Measurements from ENCODE around the gene SMARCA5. TPM values are rescaled to one million over a fixed set of nuclear protein-coding genes. Genes with fewer than 3 reads are reported as not detected.
A peak's percentile ranks its signal among the peaks of the same experiment; 100 is the strongest.

The SMARCA5 gene
- total and polyA plus RNA-seq, 12 donors, result 13.8 to 67.9 (median 56.7) TPM

DNA sequence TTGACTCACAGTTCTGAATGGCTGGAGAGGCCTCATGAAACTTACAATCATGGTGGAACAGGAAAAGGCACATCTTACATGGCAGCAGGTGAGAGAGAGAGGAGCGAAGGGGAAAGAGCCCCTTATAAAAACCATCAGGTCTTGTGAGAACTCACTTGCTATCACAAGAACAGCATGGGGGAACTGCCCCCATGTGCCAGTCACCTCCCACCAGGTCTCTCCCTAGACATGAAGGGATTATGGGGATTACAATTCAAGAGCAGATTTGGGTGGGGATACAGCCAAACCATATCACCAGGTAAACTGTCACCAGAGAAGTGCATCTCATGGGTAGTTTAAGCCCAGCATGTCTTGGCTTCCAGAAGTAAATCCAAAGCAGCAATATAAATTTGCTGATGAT is 7.5 kb upstream of the SMARCA5 start:
- intact Hi-C loops (cut with DNase I), result no loop called here

GRCh38 chr4:143511906-143512305 is 1.6 kb upstream of the SMARCA5 start:
- intact Hi-C loops (cut with DNase I), result no loop called here
- TF ChIP-seq CTCF (IDR thresholded peaks at IDR 0.05) (no peak), POLR2A (IDR thresholded peaks at IDR 0.05) (no peak)
- no peak overlapping the region for H3K27ac ChIP-seq
- H3K27me3 ChIP-seq, result no peaks in the 10 kb centered on the region
- 91 to 96% (median 95%) methylated on average over 7 of the region's 7 CpGs for WGBS, 4 donors
- no peak overlapping the region for H3K4me3 ChIP-seq
- DNase-seq, result no peak
- H3K4me1 ChIP-seq (replicated peaks in 1 of 2), result peaks cover 8 to 19% of the 10 kb centered on the region in 2 donors
- no peaks in the 10 kb centered on the region for H3K9me3 ChIP-seq (replicated peaks in 1 of 3)
- H3K36me3 ChIP-seq (replicated peaks in 1 of 2), result no peaks in the 10 kb centered on the region

More for the DNA sequence above, 7.5 kb upstream of the SMARCA5 start:
- no peak overlapping the region for H3K4me3 ChIP-seq
- H3K4me1 ChIP-seq (replicated peaks in 1 of 2), result peaks cover 4 to 11% of the 10 kb centered on the region in 2 donors
- 94 to 96% (median 95%) methylated on average over 1 of the region's 1 CpG for WGBS, 4 donors
- TF ChIP-seq CTCF (IDR thresholded peaks at IDR 0.05) (no peak), POLR2A (IDR thresholded peaks at IDR 0.05) (no peak)
- no peaks in the 10 kb centered on the region for H3K36me3 ChIP-seq (replicated peaks in 1 of 2)
- no peak for DNase-seq
- no peaks in the 10 kb centered on the region for H3K27me3 ChIP-seq
- no peak overlapping the region for H3K27ac ChIP-seq
- no peaks in the 10 kb centered on the region for H3K9me3 ChIP-seq (replicated peaks in 1 of 3)

DNA sequence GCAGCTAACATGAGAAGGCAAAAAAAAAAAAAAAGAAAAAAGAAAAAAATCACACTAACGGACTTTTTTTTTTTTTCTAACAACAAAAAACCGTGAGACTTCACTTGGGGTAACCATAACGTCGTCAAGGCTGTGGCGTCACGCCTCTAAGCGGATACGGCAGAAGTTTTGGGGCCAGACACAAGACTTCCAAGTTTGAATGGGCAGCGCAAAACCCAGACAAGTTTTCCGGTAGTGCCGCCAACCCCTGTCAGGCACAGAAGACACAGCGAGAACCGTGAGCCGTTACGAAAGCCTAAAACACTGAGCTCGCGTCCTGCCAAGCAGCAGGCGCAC is 556 bp upstream of the SMARCA5 start:
- no peak for TF ChIP-seq POLR2A (IDR thresholded peaks at IDR 0.05)
- TF ChIP-seq CTCF (IDR thresholded peaks at IDR 0.05), result no peak
- H3K4me1 ChIP-seq (replicated peaks in 1 of 2), result peaks cover 17 to 30% of the 10 kb centered on the region in 2 donors
- H3K4me3 ChIP-seq, result peak overlapping the region in 3 of 4 donors; percentile 53 to 81 (median 81)
- H3K27ac ChIP-seq, result peak overlapping the region; percentile 97 to 100 (median 98)
- 0 to 1% (median 0%) methylated on average over 9 to 18 of the region's 18 CpGs for WGBS, 4 donors
- no peaks in the 10 kb centered on the region for H3K36me3 ChIP-seq (replicated peaks in 1 of 2)
- DNase-seq, result no peak
- no peaks in the 10 kb centered on the region for H3K27me3 ChIP-seq
- intact Hi-C loops (cut with DNase I), result no loop called here
- H3K9me3 ChIP-seq (replicated peaks in 1 of 3), result no peaks in the 10 kb centered on the region

GRCh38 chr4:143514169-143514495 is 630 bp downstream of the SMARCA5 start:
- Histone ChIP-seq H3K27me3 (no peaks in the 10 kb centered on the region), H3K9me3 (replicated peaks in 1 of 3) (no peaks in the 10 kb centered on the region), H3K27ac (peak overlapping the region; percentile 97 to 100 (median 98)), H3K4me1 (replicated peaks in 1 of 2) (peaks cover 20 to 41% of the 10 kb centered on the region in 2 donors), H3K4me3 (peak overlapping the region; percentile 81 to 94 (median 82)), H3K36me3 (replicated peaks in 1 of 2) (peaks cover 0 to 8% of the 10 kb centered on the region in 2 donors)
- intact Hi-C loops (cut with DNase I), result no loop called here
- 0 to 1% (median 0%) methylated on average over 12 to 13 of the region's 13 CpGs for WGBS, 4 donors
- DNase-seq, result no peak
- TF ChIP-seq CTCF (IDR thresholded peaks at IDR 0.05) (no peak), POLR2A (IDR thresholded peaks at IDR 0.05) (no peak)

Data from adrenal gland (tissue), 12 donors.